NCI-H1930 (cell line): ENCODE results near the gene C5AR1.
"Not testable (repeated sequence)": the region's sequence is repeated elsewhere in the genome, so short reads cannot be mapped to it uniquely, and the experiment has no call there.

ENCODE experiments used
- DNase-seq, 2 experiments: peaks; one replicate each; lab custom pipeline; 2025; lab: John Stamatoyannopoulos, UW

C5AR1 gene

GRCh38 chr19:47365455-47365854, 55.8 kb downstream of the C5AR1 start:
- not testable (repeated sequence) for DNase-seq

GRCh38 chr19:47370045-47370611, 60.5 kb downstream of the C5AR1 start:
- DNase-seq, result no peak

GRCh38 chr19:47371261-47371660, 61.6 kb downstream of the C5AR1 start:
- no peak for DNase-seq
